Activated T-cell treated with anti-CD3 and anti-CD28 coated beads, Interleukin-2, amount 50 U/mL, for 4 hours (primary cell): ENCODE results near the gene OAS3. TPM values are rescaled to one million over a fixed set of nuclear protein-coding genes. Genes with fewer than 3 reads are reported as not detected.
"Not testable (repeated sequence)": the region's sequence is repeated elsewhere in the genome, so short reads cannot be mapped to it uniquely, and the experiment has no call there.

Source experiments
- ATAC-seq, 2 donors: fragments of 200-7000 bp; cut with Tn5 transposase; one replicate each; pipeline ENCODE4 v1.10.0; 2021
- DNase-seq: peaks from one replicate; pipeline ENCODE4 v3.0.0-alpha.2; 2020
- H3K27me3 Mint-ChIP-seq: one replicate; pipeline ENCODE4 v1.8.0; 2021; ENCODE audit warnings: low read depth, mixed read lengths
- H3K36me3 Mint-ChIP-seq: one replicate; pipeline ENCODE4 v1.8.0; 2022; ENCODE audit warnings: mixed read lengths; ENCODE audit not compliant: insufficient read depth
- H3K4me1 Mint-ChIP-seq: one replicate; pipeline ENCODE4 v1.8.0; 2021; ENCODE audit warnings: low read depth, mixed read lengths
- H3K4me3 Mint-ChIP-seq: one replicate; pipeline ENCODE4 v1.8.0; 2021; ENCODE audit warnings: mild to moderate bottlenecking, moderate library complexity, mixed read lengths
- H3K9me3 Mint-ChIP-seq: one replicate; pipeline ENCODE4 v1.8.0; 2021; ENCODE audit warnings: mixed read lengths
- total RNA-seq, 3 donors: library from RNA; stranded (reverse); gene quantifications; one replicate each; pipeline ENCODE4 v1.2.1, GENCODE V29; 2021

OAS3 gene
- total RNA-seq, 3 donors from 2014 or later: 5.5 to 13.6 (median 8.0) TPM

GRCh38 chr12:112909693-112910092, 28.6 kb upstream of the OAS3 start:
- DNase-seq: no peak
- H3K9me3 Mint-ChIP-seq: peaks cover 14% of the 10 kb centered on the region
- peaks cover 34% of the 10 kb centered on the region for H3K36me3 Mint-ChIP-seq
- ATAC-seq: no peak
- peak overlapping the region; percentile 97 for H3K4me3 Mint-ChIP-seq
- peaks cover 78% of the 10 kb centered on the region for H3K4me1 Mint-ChIP-seq
- no peaks in the 10 kb centered on the region for H3K27me3 Mint-ChIP-seq

GRCh38 chr12:112913038-112913688, 25.1 kb upstream of the OAS3 start:
- H3K4me1 Mint-ChIP-seq: peaks cover 62% of the 10 kb centered on the region
- H3K4me3 Mint-ChIP-seq: no peak overlapping the region
- no peak for DNase-seq
- peaks cover 14% of the 10 kb centered on the region for H3K9me3 Mint-ChIP-seq
- H3K36me3 Mint-ChIP-seq: peaks cover 63% of the 10 kb centered on the region
- no peak for ATAC-seq
- H3K27me3 Mint-ChIP-seq: no peaks in the 10 kb centered on the region

- not testable (repeated sequence) for DNase-seq, H3K4me3 Mint-ChIP-seq, H3K27me3 Mint-ChIP-seq, ATAC-seq
- Mint-ChIP-seq H3K4me1 (peaks cover 55% of the 10 kb centered on the region), H3K9me3 (peaks cover 14% of the 10 kb centered on the region), H3K36me3 (peaks cover 70% of the 10 kb centered on the region)
These were observed 24.4 kb upstream of the OAS3 start for GRCh38 chr12:112913888-112914287.

GRCh38 chr12:112916270-112916669, 22.0 kb upstream of the OAS3 start:
- H3K4me3 Mint-ChIP-seq: no peak overlapping the region
- peaks cover 83% of the 10 kb centered on the region for H3K36me3 Mint-ChIP-seq
- H3K27me3 Mint-ChIP-seq: no peaks in the 10 kb centered on the region
- DNase-seq (no peak), ATAC-seq (no peak)
- peaks cover 32% of the 10 kb centered on the region for H3K4me1 Mint-ChIP-seq
- H3K9me3 Mint-ChIP-seq: peaks cover 14% of the 10 kb centered on the region

GRCh38 chr12:112919121-112919520, 19.2 kb upstream of the OAS3 start:
- Mint-ChIP-seq H3K27me3 (no peaks in the 10 kb centered on the region), H3K4me1 (peaks cover 17% of the 10 kb centered on the region), H3K9me3 (peaks cover 3% of the 10 kb centered on the region), H3K4me3 (no peak overlapping the region), H3K36me3 (peaks cover 68% of the 10 kb centered on the region)
- DNase-seq: no peak
- no peak for ATAC-seq

GRCh38 chr12:112924986-112925385, 13.3 kb upstream of the OAS3 start:
- DNase-seq (no peak), ATAC-seq (no peak)
- Mint-ChIP-seq H3K9me3 (peaks cover 9% of the 10 kb centered on the region), H3K36me3 (peaks cover 28% of the 10 kb centered on the region), H3K27me3 (no peaks in the 10 kb centered on the region), H3K4me1 (peaks cover 5% of the 10 kb centered on the region), H3K4me3 (no peak overlapping the region)

GRCh38 chr12:112926416-112927033, 11.7 kb upstream of the OAS3 start:
- H3K36me3 Mint-ChIP-seq: peaks cover 14% of the 10 kb centered on the region
- DNase-seq, H3K9me3 Mint-ChIP-seq, H3K27me3 Mint-ChIP-seq, ATAC-seq, H3K4me1 Mint-ChIP-seq, H3K4me3 Mint-ChIP-seq: not testable (repeated sequence)

- no peak overlapping the region for H3K4me3 Mint-ChIP-seq
- H3K9me3 Mint-ChIP-seq: peaks cover 9% of the 10 kb centered on the region
- DNase-seq: no peak
- peaks cover 5% of the 10 kb centered on the region for H3K4me1 Mint-ChIP-seq
- no peaks in the 10 kb centered on the region for H3K27me3 Mint-ChIP-seq
- H3K36me3 Mint-ChIP-seq: peaks cover 14% of the 10 kb centered on the region
- ATAC-seq: no peak
These were observed 10.8 kb upstream of the OAS3 start for GRCh38 chr12:112927475-112927874.

GRCh38 chr12:112927925-112928324, 10.3 kb upstream of the OAS3 start:
- Mint-ChIP-seq H3K27me3 (no peaks in the 10 kb centered on the region), H3K4me3 (no peak overlapping the region), H3K9me3 (peaks cover 9% of the 10 kb centered on the region), H3K36me3 (peaks cover 14% of the 10 kb centered on the region), H3K4me1 (peaks cover 5% of the 10 kb centered on the region)
- DNase-seq (no peak), ATAC-seq (no peak)

GRCh38 chr12:112928978-112929377, 9.3 kb upstream of the OAS3 start:
- Mint-ChIP-seq H3K4me1 (peaks cover 5% of the 10 kb centered on the region), H3K27me3 (no peaks in the 10 kb centered on the region), H3K36me3 (peaks cover 9% of the 10 kb centered on the region), H3K4me3 (no peak overlapping the region), H3K9me3 (peaks cover 9% of the 10 kb centered on the region)
- DNase-seq (no peak), ATAC-seq (no peak)

GRCh38 chr12:112929715-112930114, 8.6 kb upstream of the OAS3 start:
- DNase-seq (no peak), ATAC-seq (no peak)
- H3K27me3 Mint-ChIP-seq: no peaks in the 10 kb centered on the region
- H3K36me3 Mint-ChIP-seq: peaks cover 7% of the 10 kb centered on the region
- H3K4me3 Mint-ChIP-seq: no peak overlapping the region
- H3K4me1 Mint-ChIP-seq: peaks cover 8% of the 10 kb centered on the region
- peaks cover 9% of the 10 kb centered on the region for H3K9me3 Mint-ChIP-seq

- DNase-seq: no peak
- peaks cover 9% of the 10 kb centered on the region for H3K9me3 Mint-ChIP-seq
- peaks cover 5% of the 10 kb centered on the region for H3K36me3 Mint-ChIP-seq
- H3K4me1 Mint-ChIP-seq: peaks cover 7% of the 10 kb centered on the region
- no peak overlapping the region for H3K4me3 Mint-ChIP-seq
- H3K27me3 Mint-ChIP-seq: no peaks in the 10 kb centered on the region
- ATAC-seq: no peak
These were observed 7.9 kb upstream of the OAS3 start for GRCh38 chr12:112930350-112930749.

GRCh38 chr12:112932485-112933128, 5.7 kb upstream of the OAS3 start:
- peaks cover 2% of the 10 kb centered on the region for H3K36me3 Mint-ChIP-seq
- ATAC-seq: no peak
- no peak for DNase-seq
- peaks cover 3% of the 10 kb centered on the region for H3K9me3 Mint-ChIP-seq
- no peaks in the 10 kb centered on the region for H3K27me3 Mint-ChIP-seq
- H3K4me3 Mint-ChIP-seq: no peak overlapping the region
- H3K4me1 Mint-ChIP-seq: peaks cover 15% of the 10 kb centered on the region

GRCh38 chr12:112933129-112933505, 5.2 kb upstream of the OAS3 start:
- no peak for ATAC-seq
- no peaks in the 10 kb centered on the region for H3K9me3 Mint-ChIP-seq
- H3K36me3 Mint-ChIP-seq: peaks cover 2% of the 10 kb centered on the region
- DNase-seq: no peak
- peaks cover 21% of the 10 kb centered on the region for H3K4me1 Mint-ChIP-seq
- no peak overlapping the region for H3K4me3 Mint-ChIP-seq
- no peaks in the 10 kb centered on the region for H3K27me3 Mint-ChIP-seq

- ATAC-seq: no peak
- no peak overlapping the region for H3K4me3 Mint-ChIP-seq
- DNase-seq: no peak
These were observed 2.0 kb upstream of the OAS3 start for GRCh38 chr12:112936264-112936663.

More at GRCh38 chr12:112936264-112936663, 2.0 kb upstream of the OAS3 start:
- Mint-ChIP-seq H3K36me3 (no peaks in the 10 kb centered on the region), H3K9me3 (no peaks in the 10 kb centered on the region), H3K4me1 (peaks cover 42% of the 10 kb centered on the region), H3K27me3 (no peaks in the 10 kb centered on the region)
